ENCODE results near the gene PRRX2. TPM values are rescaled to one million over a fixed set of nuclear protein-coding genes. Genes with fewer than 3 reads are reported as not detected.

Gene PRRX2
- total and polyA plus RNA-seq, 12 donors = 0.15 to 14.2 (median 4.0) TPM

- Histone ChIP-seq H3K36me3 (replicated peaks in 1 of 2) (no peaks in the 10 kb centered on the region), H3K9me3 (replicated peaks in 1 of 3) (no peaks in the 10 kb centered on the region), H3K27me3 (no peaks in the 10 kb centered on the region), H3K4me1 (replicated peaks in 1 of 2) (peaks cover 0 to 5% of the 10 kb centered on the region in 2 donors), H3K27ac (no peak overlapping the region), H3K4me3 (no peak overlapping the region)
- DNase-seq = no peak
- intact Hi-C loops (cut with DNase I) = no loop called here
- TF ChIP-seq POLR2A (IDR thresholded peaks at IDR 0.05) = no peak
- TF ChIP-seq, protein P1, sequence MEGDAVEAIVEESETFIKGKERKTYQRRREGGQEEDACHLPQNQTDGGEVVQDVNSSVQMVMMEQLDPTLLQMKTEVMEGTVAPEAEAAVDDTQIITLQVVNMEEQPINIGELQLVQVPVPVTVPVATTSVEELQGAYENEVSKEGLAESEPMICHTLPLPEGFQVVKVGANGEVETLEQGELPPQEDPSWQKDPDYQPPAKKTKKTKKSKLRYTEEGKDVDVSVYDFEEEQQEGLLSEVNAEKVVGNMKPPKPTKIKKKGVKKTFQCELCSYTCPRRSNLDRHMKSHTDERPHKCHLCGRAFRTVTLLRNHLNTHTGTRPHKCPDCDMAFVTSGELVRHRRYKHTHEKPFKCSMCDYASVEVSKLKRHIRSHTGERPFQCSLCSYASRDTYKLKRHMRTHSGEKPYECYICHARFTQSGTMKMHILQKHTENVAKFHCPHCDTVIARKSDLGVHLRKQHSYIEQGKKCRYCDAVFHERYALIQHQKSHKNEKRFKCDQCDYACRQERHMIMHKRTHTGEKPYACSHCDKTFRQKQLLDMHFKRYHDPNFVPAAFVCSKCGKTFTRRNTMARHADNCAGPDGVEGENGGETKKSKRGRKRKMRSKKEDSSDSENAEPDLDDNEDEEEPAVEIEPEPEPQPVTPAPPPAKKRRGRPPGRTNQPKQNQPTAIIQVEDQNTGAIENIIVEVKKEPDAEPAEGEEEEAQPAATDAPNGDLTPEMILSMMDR (IDR thresholded peaks at IDR 0.05) = no peak
- WGBS, 4 donors = 85 to 97% (median 93%) methylated on average over 4 of the region's 4 CpGs
These were observed 100.4 kb downstream of the PRRX2 start for GRCh38 chr9:129765764-129766317.

- 94 to 98% (median 96%) methylated on average over 6 of the region's 6 CpGs for WGBS, 4 donors
- Histone ChIP-seq H3K36me3 (replicated peaks in 1 of 2) (no peaks in the 10 kb centered on the region), H3K27ac (no peak overlapping the region), H3K27me3 (no peaks in the 10 kb centered on the region), H3K4me3 (no peak overlapping the region), H3K4me1 (replicated peaks in 1 of 2) (peaks cover 4 to 5% of the 10 kb centered on the region in 2 donors), H3K9me3 (replicated peaks in 1 of 3) (no peaks in the 10 kb centered on the region)
- TF ChIP-seq POLR2A (IDR thresholded peaks at IDR 0.05) = no peak
- TF ChIP-seq, protein P1 (IDR thresholded peaks at IDR 0.05) = no peak
- intact Hi-C loops (cut with DNase I) = no loop called here
- DNase-seq = no peak
These were observed 103.0 kb downstream of the PRRX2 start for GRCh38 chr9:129768486-129768885.

DNA sequence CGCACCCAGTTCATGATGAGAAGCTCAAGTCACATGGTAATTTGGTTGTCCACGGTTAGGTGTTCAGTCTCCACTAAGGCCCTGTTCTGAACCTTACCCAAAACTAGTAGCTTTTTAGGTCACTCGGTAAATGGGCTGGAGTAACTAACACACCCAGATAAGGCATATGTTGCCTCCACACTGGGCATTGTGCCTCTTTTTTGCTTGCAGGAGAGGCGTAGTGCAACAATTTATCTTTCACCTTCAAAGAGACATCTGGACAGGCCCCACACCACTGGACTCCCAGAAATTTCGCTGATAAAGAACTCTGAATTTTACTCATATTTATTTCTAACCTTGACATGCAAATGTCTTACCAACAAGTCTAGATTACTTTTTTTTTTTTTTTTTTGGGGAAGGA, 104.2 kb downstream of the PRRX2 start:
- no peaks in the 10 kb centered on the region for H3K36me3 ChIP-seq (replicated peaks in 1 of 2)
- no peaks in the 10 kb centered on the region for H3K27me3 ChIP-seq
- no peak for TF ChIP-seq POLR2A (IDR thresholded peaks at IDR 0.05)
- TF ChIP-seq, protein P1 (IDR thresholded peaks at IDR 0.05) = no peak
- WGBS, 4 donors = 57 to 75% (median 64%) methylated on average over 5 of the region's 5 CpGs
- H3K4me1 ChIP-seq (replicated peaks in 1 of 2) = peaks cover 8 to 9% of the 10 kb centered on the region in 2 donors
- H3K4me3 ChIP-seq = no peak overlapping the region
- no peak overlapping the region for H3K27ac ChIP-seq
- no peak for DNase-seq
- intact Hi-C loops (cut with DNase I) = no loop called here
- H3K9me3 ChIP-seq (replicated peaks in 1 of 3) = no peaks in the 10 kb centered on the region

DNA sequence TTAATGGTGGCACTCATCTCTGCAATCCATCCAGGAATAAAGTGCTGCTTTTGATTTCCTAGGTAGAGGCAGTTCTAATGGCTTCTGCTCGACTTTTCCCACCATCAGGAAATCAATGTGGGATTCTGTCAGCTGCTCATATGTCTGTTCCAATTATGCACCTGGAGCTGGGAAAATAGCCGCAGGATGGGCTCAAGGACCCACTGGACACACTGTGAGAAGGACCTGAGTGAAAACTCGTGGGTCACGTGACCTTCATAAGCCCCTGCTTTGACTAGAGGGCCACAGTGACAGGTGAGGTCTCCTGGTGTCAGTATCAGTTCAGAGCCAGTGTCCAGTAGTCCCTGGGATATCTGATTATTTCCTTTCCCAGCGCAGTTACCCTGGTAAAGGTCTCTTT, 105.3 kb downstream of the PRRX2 start:
- no peak for TF ChIP-seq POLR2A (IDR thresholded peaks at IDR 0.05)
- TF ChIP-seq, protein P1 (IDR thresholded peaks at IDR 0.05) = no peak
- no peak for DNase-seq
- WGBS, 4 donors = 72 to 90% (median 88%) methylated on average over 4 to 5 of the region's 5 CpGs
- Histone ChIP-seq H3K36me3 (replicated peaks in 1 of 2) (no peaks in the 10 kb centered on the region), H3K9me3 (replicated peaks in 1 of 3) (no peaks in the 10 kb centered on the region), H3K4me3 (no peak overlapping the region), H3K4me1 (replicated peaks in 1 of 2) (peaks cover 8 to 9% of the 10 kb centered on the region in 2 donors), H3K27me3 (no peaks in the 10 kb centered on the region), H3K27ac (no peak overlapping the region)
- intact Hi-C loops (cut with DNase I) = no loop called here

Other genes with a start within 250 kb of the PRRX2 start
- gene C9orf50, start 44.5 kb upstream of the PRRX2 start, total RNA-seq = under 1 TPM in 3 of 9 donors, not detected in 6; 0.11 to 0.37 (median 0.14) TPM
- gene C9orf50, start 44.5 kb upstream of the PRRX2 start, polyA plus RNA-seq = under 1 TPM in 2 of 3 donors, not detected in 1; 0.56 to 0.74 TPM
- 100 to 1,000 TPM in 4 of 9 donors, 10 to 100 TPM in 5; 27.2 to 190 (median 59.7) TPM for gene NTMT1, start 39.5 kb upstream of the PRRX2 start, total RNA-seq
- 100 to 1,000 TPM in 1 of 3 donors, 10 to 100 TPM in 2; 40.0 to 122 (median 87.5) TPM for gene NTMT1, start 39.5 kb upstream of the PRRX2 start, polyA plus RNA-seq
- 10 to 100 TPM in 8 of 9 donors, 1 to 10 TPM in 1; 10.0 to 31.8 (median 26.7) TPM for gene ASB6, start 23.5 kb upstream of the PRRX2 start, total RNA-seq
- 10 to 100 TPM; 11.2 to 34.2 (median 30.6) TPM for gene ASB6, start 23.5 kb upstream of the PRRX2 start, polyA plus RNA-seq
- gene PTGES, start 87.4 kb downstream of the PRRX2 start, total RNA-seq = 1 to 10 TPM in 5 of 9 donors, under 1 TPM in 3, not detected in 1; 0.12 to 2.8 (median 1.2) TPM
- 1 to 10 TPM; 1.2 to 4.4 (median 3.7) TPM for gene PTGES, start 87.4 kb downstream of the PRRX2 start, polyA plus RNA-seq
- gene TOR1B, start 137.5 kb downstream of the PRRX2 start, total RNA-seq = 10 to 100 TPM; 19.2 to 36.3 (median 27.7) TPM
- 10 to 100 TPM in 1 of 3 donors, 1 to 10 TPM in 2; 9.8 to 23.7 (median 10.0) TPM for gene TOR1B, start 137.5 kb downstream of the PRRX2 start, polyA plus RNA-seq
- gene TOR1A, start 158.5 kb downstream of the PRRX2 start, total RNA-seq = 10 to 100 TPM; 23.7 to 61.4 (median 39.5) TPM
- gene TOR1A, start 158.5 kb downstream of the PRRX2 start, polyA plus RNA-seq = 10 to 100 TPM; 19.7 to 51.1 (median 25.5) TPM
- gene C9orf78, start 169.6 kb downstream of the PRRX2 start, total RNA-seq = 10 to 100 TPM; 36.2 to 89.5 (median 42.6) TPM
- 100 to 1,000 TPM in 1 of 3 donors, 10 to 100 TPM in 2; 35.6 to 116 (median 50.8) TPM for gene C9orf78, start 169.6 kb downstream of the PRRX2 start, polyA plus RNA-seq
- 10 to 100 TPM in 8 of 9 donors, 1 to 10 TPM in 1; 8.3 to 50.1 (median 34.1) TPM for gene USP20, start 169.8 kb downstream of the PRRX2 start, total RNA-seq
- 10 to 100 TPM; 14.0 to 73.4 (median 69.5) TPM for gene USP20, start 169.8 kb downstream of the PRRX2 start, polyA plus RNA-seq